Stimulated activated CD8-positive, alpha-beta memory T cell treated with anti-CD3 and anti-CD28 coated beads, Interleukin-15, amount 100 ng/mL, for 1 hour (primary cell): ENCODE results near the gene TCL1B.
"Not testable (repeated sequence)": the region's sequence is repeated elsewhere in the genome, so short reads cannot be mapped to it uniquely, and the experiment has no call there.

ENCODE experiments used
- DNase-seq: peaks from one replicate; pipeline ENCODE4 v3.0.0-alpha.2; 2020; ENCODE audit warnings: low read depth

The TCL1B gene

GRCh38 chr14:95703805-95704204, 17.6 kb downstream of the TCL1B start:
- no peak for DNase-seq

GRCh38 chr14:95705518-95705917, 19.3 kb downstream of the TCL1B start:
- no peak for DNase-seq

- DNase-seq, result no peak
Observed at GRCh38 chr14:95707327-95707726, 21.1 kb downstream of the TCL1B start.

GRCh38 chr14:95710106-95710505, 23.9 kb downstream of the TCL1B start:
- DNase-seq, result no peak

GRCh38 chr14:95711476-95712176, 25.4 kb downstream of the TCL1B start:
- DNase-seq, result no peak

- no peak for DNase-seq
Observed at GRCh38 chr14:95712398-95712797, 26.2 kb downstream of the TCL1B start.

- no peak for DNase-seq
Observed at GRCh38 chr14:95713596-95714371, 27.6 kb downstream of the TCL1B start, which contains the start of gene TCL1A. TSS of gene TCL1A (minus strand) at chr14:95714125. CDS start at chr14:95714066, 59 bp downstream.

GRCh38 chr14:95722525-95723190, 36.4 kb downstream of the TCL1B start:
- DNase-seq, result no peak

- no peak for DNase-seq
Observed at GRCh38 chr14:95725685-95726336, 39.6 kb downstream of the TCL1B start.

GRCh38 chr14:95727056-95727700, 41.0 kb downstream of the TCL1B start:
- DNase-seq, result no peak

- DNase-seq, result not testable (repeated sequence)
Observed at GRCh38 chr14:95729402-95730028, 43.3 kb downstream of the TCL1B start.

GRCh38 chr14:95730126-95730525, 43.9 kb downstream of the TCL1B start:
- DNase-seq, result no peak

GRCh38 chr14:95733212-95733611, 47.0 kb downstream of the TCL1B start:
- no peak for DNase-seq

- no peak for DNase-seq
Observed at GRCh38 chr14:95739356-95739755, 53.1 kb downstream of the TCL1B start.

- DNase-seq, result no peak
Observed at GRCh38 chr14:95741038-95741490, 54.8 kb downstream of the TCL1B start.

- DNase-seq, result no peak
Observed at GRCh38 chr14:95741781-95742180, 55.6 kb downstream of the TCL1B start.
